ENCODE data around the gene CBR3. TPM values are rescaled to one million over a fixed set of nuclear protein-coding genes. Genes with fewer than 3 reads are reported as not detected.

Gene CBR3
- polyA plus RNA-seq, 2 donors = 55.8 to 77.1 TPM

- H3K4me1 ChIP-seq (ENCODE audit: control insufficient read depth in 2 of 2, insufficient read depth in 2 of 2, low read length in 1 of 2) = peaks cover 0 to 5% of the 10 kb centered on the region in 2 donors
- H3K4me3 ChIP-seq (ENCODE audit: low read depth in 1 of 2, low read length in 2 of 2) = no peak overlapping the region
- no peaks in the 10 kb centered on the region for H3K9me3 ChIP-seq (ENCODE audit: control insufficient read depth in 2 of 2, insufficient read depth in 1 of 2, low read depth in 1 of 2, low read length in 1 of 2)
- 89 to 90% methylated on average over 5 of the region's 5 CpGs for WGBS, 2 donors
- no peaks in the 10 kb centered on the region for H3K27me3 ChIP-seq (ENCODE audit: control insufficient read depth in 1 of 2, insufficient read depth in 2 of 2, low read length in 2 of 2)
- peaks cover 0 to 14% of the 10 kb centered on the region in 2 donors for H3K36me3 ChIP-seq (ENCODE audit: control insufficient read depth in 2 of 2, insufficient read depth in 2 of 2, low read length in 1 of 2)
- H3K27ac ChIP-seq (ENCODE audit: low read depth in 2 of 2, low read length in 1 of 2) = no peak overlapping the region
Observed at GRCh38 chr21:36162631-36163030, 27.8 kb downstream of the CBR3 start.

- 52 to 57% methylated on average over 10 of the region's 10 CpGs for WGBS, 2 donors
- H3K4me3 ChIP-seq (ENCODE audit: low read depth in 1 of 2, low read length in 2 of 2) = no peak overlapping the region
- no peaks in the 10 kb centered on the region for H3K9me3 ChIP-seq (ENCODE audit: control insufficient read depth in 2 of 2, insufficient read depth in 1 of 2, low read depth in 1 of 2, low read length in 1 of 2)
- peaks cover 0 to 5% of the 10 kb centered on the region in 2 donors for H3K4me1 ChIP-seq (ENCODE audit: control insufficient read depth in 2 of 2, insufficient read depth in 2 of 2, low read length in 1 of 2)
- peaks cover under 1 to 16% of the 10 kb centered on the region in 2 donors for H3K36me3 ChIP-seq (ENCODE audit: control insufficient read depth in 2 of 2, insufficient read depth in 2 of 2, low read length in 1 of 2)
- no peak overlapping the region for H3K27ac ChIP-seq (ENCODE audit: low read depth in 2 of 2, low read length in 1 of 2)
- H3K27me3 ChIP-seq (ENCODE audit: control insufficient read depth in 1 of 2, insufficient read depth in 2 of 2, low read length in 2 of 2) = no peaks in the 10 kb centered on the region
Observed at GRCh38 chr21:36163750-36164741, 29.2 kb downstream of the CBR3 start.

- Histone ChIP-seq H3K4me3 (ENCODE audit: low read depth in 1 of 2, low read length in 2 of 2) (no peak overlapping the region), H3K27me3 (ENCODE audit: control insufficient read depth in 1 of 2, insufficient read depth in 2 of 2, low read length in 2 of 2) (no peaks in the 10 kb centered on the region), H3K36me3 (ENCODE audit: control insufficient read depth in 2 of 2, insufficient read depth in 2 of 2, low read length in 1 of 2) (peaks cover 7 to 22% of the 10 kb centered on the region in 2 donors), H3K9me3 (ENCODE audit: control insufficient read depth in 2 of 2, insufficient read depth in 1 of 2, low read depth in 1 of 2, low read length in 1 of 2) (no peaks in the 10 kb centered on the region), H3K27ac (ENCODE audit: low read depth in 2 of 2, low read length in 1 of 2) (no peak overlapping the region), H3K4me1 (ENCODE audit: control insufficient read depth in 2 of 2, insufficient read depth in 2 of 2, low read length in 1 of 2) (peaks cover 0 to 5% of the 10 kb centered on the region in 2 donors)
- WGBS, 2 donors = 94 to 96% methylated on average over 11 of the region's 11 CpGs
Observed at GRCh38 chr21:36165356-36165755, 30.5 kb downstream of the CBR3 start.

DNA sequence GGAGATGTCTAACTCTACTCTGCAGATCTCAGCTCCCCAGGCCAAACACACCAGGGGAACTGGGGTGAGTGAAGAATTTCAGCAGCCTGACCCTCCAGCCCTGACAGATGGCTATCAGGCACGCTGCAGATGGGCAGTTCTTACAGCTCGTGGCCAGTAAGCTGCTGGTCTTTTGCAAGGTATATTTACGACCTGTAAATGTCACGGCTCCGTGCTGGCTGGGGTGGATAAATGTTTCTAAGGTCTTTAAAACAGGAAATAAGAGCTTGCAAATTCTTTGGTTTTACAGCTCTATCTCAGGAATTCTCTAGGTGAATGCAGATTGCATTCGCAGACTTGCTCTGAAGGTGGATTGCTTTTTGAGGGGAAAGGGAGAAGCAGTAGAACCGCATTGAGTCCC, 31.8 kb downstream of the CBR3 start:
- WGBS, 2 donors = 93 to 96% methylated on average over 7 of the region's 7 CpGs
- H3K4me1 ChIP-seq (ENCODE audit: control insufficient read depth in 2 of 2, insufficient read depth in 2 of 2, low read length in 1 of 2) = peaks cover 0 to 5% of the 10 kb centered on the region in 2 donors
- H3K9me3 ChIP-seq (ENCODE audit: control insufficient read depth in 2 of 2, insufficient read depth in 1 of 2, low read depth in 1 of 2, low read length in 1 of 2) = no peaks in the 10 kb centered on the region
- no peak overlapping the region for H3K4me3 ChIP-seq (ENCODE audit: low read depth in 1 of 2, low read length in 2 of 2)
- H3K27ac ChIP-seq (ENCODE audit: low read depth in 2 of 2, low read length in 1 of 2) = no peak overlapping the region
- H3K36me3 ChIP-seq (ENCODE audit: control insufficient read depth in 2 of 2, insufficient read depth in 2 of 2, low read length in 1 of 2) = peaks cover 7 to 25% of the 10 kb centered on the region in 2 donors
- no peaks in the 10 kb centered on the region for H3K27me3 ChIP-seq (ENCODE audit: control insufficient read depth in 1 of 2, insufficient read depth in 2 of 2, low read length in 2 of 2)

GRCh38 chr21:36167541-36167940, 32.7 kb downstream of the CBR3 start:
- H3K9me3 ChIP-seq (ENCODE audit: control insufficient read depth in 2 of 2, insufficient read depth in 1 of 2, low read depth in 1 of 2, low read length in 1 of 2) = no peaks in the 10 kb centered on the region
- peaks cover 7 to 23% of the 10 kb centered on the region in 2 donors for H3K36me3 ChIP-seq (ENCODE audit: control insufficient read depth in 2 of 2, insufficient read depth in 2 of 2, low read length in 1 of 2)
- H3K27ac ChIP-seq (ENCODE audit: low read depth in 2 of 2, low read length in 1 of 2) = no peak overlapping the region
- peaks cover 0 to 5% of the 10 kb centered on the region in 2 donors for H3K4me1 ChIP-seq (ENCODE audit: control insufficient read depth in 2 of 2, insufficient read depth in 2 of 2, low read length in 1 of 2)
- H3K4me3 ChIP-seq (ENCODE audit: low read depth in 1 of 2, low read length in 2 of 2) = no peak overlapping the region
- 92% methylated on average over 4 of the region's 4 CpGs for WGBS, 2 donors
- H3K27me3 ChIP-seq (ENCODE audit: control insufficient read depth in 1 of 2, insufficient read depth in 2 of 2, low read length in 2 of 2) = no peaks in the 10 kb centered on the region

- Histone ChIP-seq H3K27me3 (ENCODE audit: control insufficient read depth in 1 of 2, insufficient read depth in 2 of 2, low read length in 2 of 2) (no peaks in the 10 kb centered on the region), H3K36me3 (ENCODE audit: control insufficient read depth in 2 of 2, insufficient read depth in 2 of 2, low read length in 1 of 2) (peaks cover 7 to 26% of the 10 kb centered on the region in 2 donors), H3K27ac (ENCODE audit: low read depth in 2 of 2, low read length in 1 of 2) (no peak overlapping the region), H3K4me3 (ENCODE audit: low read depth in 1 of 2, low read length in 2 of 2) (no peak overlapping the region), H3K9me3 (ENCODE audit: control insufficient read depth in 2 of 2, insufficient read depth in 1 of 2, low read depth in 1 of 2, low read length in 1 of 2) (no peaks in the 10 kb centered on the region), H3K4me1 (ENCODE audit: control insufficient read depth in 2 of 2, insufficient read depth in 2 of 2, low read length in 1 of 2) (no peaks in the 10 kb centered on the region)
- 92 to 95% methylated on average over 19 of the region's 19 CpGs for WGBS, 2 donors
Observed at GRCh38 chr21:36169470-36170128, 34.7 kb downstream of the CBR3 start.

- Histone ChIP-seq H3K4me1 (ENCODE audit: control insufficient read depth in 2 of 2, insufficient read depth in 2 of 2, low read length in 1 of 2) (no peaks in the 10 kb centered on the region), H3K27ac (ENCODE audit: low read depth in 2 of 2, low read length in 1 of 2) (no peak overlapping the region), H3K36me3 (ENCODE audit: control insufficient read depth in 2 of 2, insufficient read depth in 2 of 2, low read length in 1 of 2) (peaks cover 7 to 24% of the 10 kb centered on the region in 2 donors), H3K4me3 (ENCODE audit: low read depth in 1 of 2, low read length in 2 of 2) (no peak overlapping the region), H3K9me3 (ENCODE audit: control insufficient read depth in 2 of 2, insufficient read depth in 1 of 2, low read depth in 1 of 2, low read length in 1 of 2) (no peaks in the 10 kb centered on the region), H3K27me3 (ENCODE audit: control insufficient read depth in 1 of 2, insufficient read depth in 2 of 2, low read length in 2 of 2) (no peaks in the 10 kb centered on the region)
- WGBS, 2 donors = 96 to 97% methylated on average over 6 of the region's 6 CpGs
Observed at GRCh38 chr21:36170823-36171222, 35.9 kb downstream of the CBR3 start.

GRCh38 chr21:36171336-36171735, 36.5 kb downstream of the CBR3 start:
- no peaks in the 10 kb centered on the region for H3K9me3 ChIP-seq (ENCODE audit: control insufficient read depth in 2 of 2, insufficient read depth in 1 of 2, low read depth in 1 of 2, low read length in 1 of 2)
- H3K4me1 ChIP-seq (ENCODE audit: control insufficient read depth in 2 of 2, insufficient read depth in 2 of 2, low read length in 1 of 2) = no peaks in the 10 kb centered on the region
- peaks cover 9 to 22% of the 10 kb centered on the region in 2 donors for H3K36me3 ChIP-seq (ENCODE audit: control insufficient read depth in 2 of 2, insufficient read depth in 2 of 2, low read length in 1 of 2)
- WGBS, 2 donors = 81 to 85% methylated on average over 5 of the region's 5 CpGs
- no peak overlapping the region for H3K27ac ChIP-seq (ENCODE audit: low read depth in 2 of 2, low read length in 1 of 2)
- no peak overlapping the region for H3K4me3 ChIP-seq (ENCODE audit: low read depth in 1 of 2, low read length in 2 of 2)
- no peaks in the 10 kb centered on the region for H3K27me3 ChIP-seq (ENCODE audit: control insufficient read depth in 1 of 2, insufficient read depth in 2 of 2, low read length in 2 of 2)

- Histone ChIP-seq H3K9me3 (ENCODE audit: control insufficient read depth in 2 of 2, insufficient read depth in 1 of 2, low read depth in 1 of 2, low read length in 1 of 2) (no peaks in the 10 kb centered on the region), H3K27me3 (ENCODE audit: control insufficient read depth in 1 of 2, insufficient read depth in 2 of 2, low read length in 2 of 2) (no peaks in the 10 kb centered on the region), H3K27ac (ENCODE audit: low read depth in 2 of 2, low read length in 1 of 2) (no peak overlapping the region), H3K36me3 (ENCODE audit: control insufficient read depth in 2 of 2, insufficient read depth in 2 of 2, low read length in 1 of 2) (peaks cover 13 to 18% of the 10 kb centered on the region in 2 donors), H3K4me3 (ENCODE audit: low read depth in 1 of 2, low read length in 2 of 2) (no peak overlapping the region), H3K4me1 (ENCODE audit: control insufficient read depth in 2 of 2, insufficient read depth in 2 of 2, low read length in 1 of 2) (no peaks in the 10 kb centered on the region)
- WGBS, 2 donors = 80% methylated on average over 9 of the region's 9 CpGs
Observed at GRCh38 chr21:36171741-36172331, 37.0 kb downstream of the CBR3 start.
